ENCODE data around the gene ZNF20.
"Not testable (repeated sequence)": the region's sequence is repeated elsewhere in the genome, so short reads cannot be mapped to it uniquely, and the experiment has no call there.

The ZNF20 gene

GRCh38 chr19:12126707-12127106 lies 13.4 kb downstream of the ZNF20 start:
- no peaks in the 10 kb centered on the region for H3K4me1 ChIP-seq
- peak; percentile 68 for TF ChIP-seq CTCF (IDR thresholded peaks at IDR 0.05; ENCODE audit: low read depth, low read length)
- peak; percentile 18 for DNase-seq

GRCh38 chr19:12117201-12117970 lies 22.8 kb downstream of the ZNF20 start:
- no peak for TF ChIP-seq CTCF (IDR thresholded peaks at IDR 0.05; ENCODE audit: low read depth, low read length)
- Histone ChIP-seq H3K4me1 (no peaks in the 10 kb centered on the region), H3K4me3 (ENCODE audit: low read depth, low read length) (no peak overlapping the region), H3K9me3 (no peaks in the 10 kb centered on the region), H3K27me3 (no peaks in the 10 kb centered on the region), H3K36me3 (no peaks in the 10 kb centered on the region)
- DNase-seq = no peak

More at GRCh38 chr19:12126707-12127106, 13.4 kb downstream of the ZNF20 start:
- Histone ChIP-seq H3K9me3 (no peaks in the 10 kb centered on the region), H3K4me3 (ENCODE audit: low read depth, low read length) (no peak overlapping the region), H3K27me3 (no peaks in the 10 kb centered on the region), H3K36me3 (no peaks in the 10 kb centered on the region)

GRCh38 chr19:12113121-12113520 lies 27.0 kb downstream of the ZNF20 start:
- Histone ChIP-seq H3K4me1 (no peaks in the 10 kb centered on the region), H3K36me3 (no peaks in the 10 kb centered on the region), H3K9me3 (no peaks in the 10 kb centered on the region), H3K27me3 (no peaks in the 10 kb centered on the region), H3K4me3 (ENCODE audit: low read depth, low read length) (no peak overlapping the region)
- DNase-seq = no peak
- no peak for TF ChIP-seq CTCF (IDR thresholded peaks at IDR 0.05; ENCODE audit: low read depth, low read length)

GRCh38 chr19:12112701-12113100 lies 27.4 kb downstream of the ZNF20 start:
- Histone ChIP-seq H3K4me1 (no peaks in the 10 kb centered on the region), H3K36me3 (no peaks in the 10 kb centered on the region), H3K4me3 (ENCODE audit: low read depth, low read length) (no peak overlapping the region), H3K9me3 (no peaks in the 10 kb centered on the region), H3K27me3 (no peaks in the 10 kb centered on the region)
- TF ChIP-seq CTCF (IDR thresholded peaks at IDR 0.05; ENCODE audit: low read depth, low read length) = no peak
- DNase-seq = no peak

- H3K4me3 ChIP-seq (ENCODE audit: low read depth, low read length) = no peak overlapping the region
- H3K4me1 ChIP-seq = no peaks in the 10 kb centered on the region
- no peak for DNase-seq
- H3K27me3 ChIP-seq = no peaks in the 10 kb centered on the region
- no peaks in the 10 kb centered on the region for H3K9me3 ChIP-seq
- TF ChIP-seq CTCF (IDR thresholded peaks at IDR 0.05; ENCODE audit: low read depth, low read length) = no peak
- no peaks in the 10 kb centered on the region for H3K36me3 ChIP-seq
Observed at GRCh38 chr19:12111943-12112637, 28.1 kb downstream of the ZNF20 start.

- H3K4me3 ChIP-seq (ENCODE audit: low read depth, low read length) = no peak overlapping the region
- H3K4me1 ChIP-seq = no peaks in the 10 kb centered on the region
- no peak for TF ChIP-seq CTCF (IDR thresholded peaks at IDR 0.05; ENCODE audit: low read depth, low read length)
- H3K27me3 ChIP-seq = no peaks in the 10 kb centered on the region
- H3K9me3 ChIP-seq = no peaks in the 10 kb centered on the region
- no peak for DNase-seq
- H3K36me3 ChIP-seq = no peaks in the 10 kb centered on the region
Observed at GRCh38 chr19:12111176-12111575, 29.0 kb downstream of the ZNF20 start.

GRCh38 chr19:12103909-12104308 lies 36.2 kb downstream of the ZNF20 start:
- not testable (repeated sequence) for H3K4me3 ChIP-seq (ENCODE audit: low read depth, low read length); DNase-seq; H3K9me3 ChIP-seq; H3K27me3 ChIP-seq; H3K36me3 ChIP-seq; H3K4me1 ChIP-seq

Data from BE2C (cell line).